Progenitor cell of endocrine pancreas (in vitro differentiated cells): ENCODE results near the gene SPRY1. TPM values are rescaled to one million over a fixed set of nuclear protein-coding genes. Genes with fewer than 3 reads are reported as not detected.

Source experiments
- DNase-seq: peaks from one replicate; pipeline ENCODE4 v3.0.0; 2021; ENCODE audit warnings: low spot score; ENCODE audit not compliant: unreplicated experiment
- H3K27ac Mint-ChIP-seq: 2 replicates; pipeline ENCODE4 v1.8.0; 2021; ENCODE audit warnings: mild to moderate bottlenecking, moderate library complexity, mixed read lengths
- H3K27me3 Mint-ChIP-seq: 2 replicates; pipeline ENCODE4 v1.8.0; 2021; ENCODE audit warnings: mixed read lengths
- H3K36me3 Mint-ChIP-seq: 2 replicates; pipeline ENCODE4 v1.8.0; 2022; ENCODE audit warnings: mixed read lengths; ENCODE audit not compliant: insufficient read depth
- H3K4me1 Mint-ChIP-seq: 2 replicates; pipeline ENCODE4 v1.8.0; 2021; ENCODE audit warnings: low read depth, mixed read lengths
- H3K4me3 Mint-ChIP-seq: 2 replicates; pipeline ENCODE4 v1.8.0; 2021; ENCODE audit warnings: low read depth, mild to moderate bottlenecking, moderate library complexity, mixed read lengths
- H3K9me3 Mint-ChIP-seq: 2 replicates; pipeline ENCODE4 v1.8.0; 2021; ENCODE audit warnings: low read depth, mixed read lengths
- total RNA-seq: library from RNA; stranded (reverse); gene quantifications from 2 replicates; pipeline ENCODE4 v1.2.1, GENCODE V29; 2021
- TF ChIP-seq, protein P1 (sequence below): fragments of 200-600 bp; sonication (generic); IDR thresholded peaks from one replicate; pipeline ENCODE4 v1.5.0; 2021; ENCODE audit warnings: antibody characterized with exemption, mild to moderate bottlenecking; ENCODE audit not compliant: unreplicated experiment

SPRY1 gene
- total RNA-seq, 1 donor from 2014 or later: 52.0 TPM

DNA sequence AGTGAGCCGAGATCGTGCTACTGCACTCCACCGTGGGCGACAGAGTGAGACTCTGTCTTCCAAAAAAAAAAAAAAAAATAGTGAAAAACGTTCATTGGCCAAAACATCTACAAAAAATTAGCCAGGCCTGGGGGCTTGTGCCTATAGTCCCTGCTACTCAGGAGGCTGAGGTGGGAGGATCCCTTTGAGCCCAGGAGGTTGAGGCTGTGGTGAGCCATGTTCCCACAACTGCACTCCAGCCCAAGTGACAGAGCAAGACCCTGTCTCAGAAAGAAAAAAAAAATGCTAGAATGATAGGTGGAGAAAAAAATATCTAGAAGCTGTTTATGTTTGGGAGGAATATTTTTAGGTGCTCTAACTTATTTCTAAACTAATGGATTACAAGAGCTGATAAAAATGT, 14.9 kb downstream of the SPRY1 start:
- Mint-ChIP-seq H3K27me3 (no peaks in the 10 kb centered on the region), H3K9me3 (peaks cover 3% of the 10 kb centered on the region), H3K4me3 (no peak overlapping the region), H3K36me3 (peaks cover 3% of the 10 kb centered on the region), H3K27ac (peak overlapping the region; percentile 69), H3K4me1 (peaks cover 31% of the 10 kb centered on the region)
- no peak for DNase-seq
- TF ChIP-seq, protein P1, sequence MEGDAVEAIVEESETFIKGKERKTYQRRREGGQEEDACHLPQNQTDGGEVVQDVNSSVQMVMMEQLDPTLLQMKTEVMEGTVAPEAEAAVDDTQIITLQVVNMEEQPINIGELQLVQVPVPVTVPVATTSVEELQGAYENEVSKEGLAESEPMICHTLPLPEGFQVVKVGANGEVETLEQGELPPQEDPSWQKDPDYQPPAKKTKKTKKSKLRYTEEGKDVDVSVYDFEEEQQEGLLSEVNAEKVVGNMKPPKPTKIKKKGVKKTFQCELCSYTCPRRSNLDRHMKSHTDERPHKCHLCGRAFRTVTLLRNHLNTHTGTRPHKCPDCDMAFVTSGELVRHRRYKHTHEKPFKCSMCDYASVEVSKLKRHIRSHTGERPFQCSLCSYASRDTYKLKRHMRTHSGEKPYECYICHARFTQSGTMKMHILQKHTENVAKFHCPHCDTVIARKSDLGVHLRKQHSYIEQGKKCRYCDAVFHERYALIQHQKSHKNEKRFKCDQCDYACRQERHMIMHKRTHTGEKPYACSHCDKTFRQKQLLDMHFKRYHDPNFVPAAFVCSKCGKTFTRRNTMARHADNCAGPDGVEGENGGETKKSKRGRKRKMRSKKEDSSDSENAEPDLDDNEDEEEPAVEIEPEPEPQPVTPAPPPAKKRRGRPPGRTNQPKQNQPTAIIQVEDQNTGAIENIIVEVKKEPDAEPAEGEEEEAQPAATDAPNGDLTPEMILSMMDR: no peak

DNA sequence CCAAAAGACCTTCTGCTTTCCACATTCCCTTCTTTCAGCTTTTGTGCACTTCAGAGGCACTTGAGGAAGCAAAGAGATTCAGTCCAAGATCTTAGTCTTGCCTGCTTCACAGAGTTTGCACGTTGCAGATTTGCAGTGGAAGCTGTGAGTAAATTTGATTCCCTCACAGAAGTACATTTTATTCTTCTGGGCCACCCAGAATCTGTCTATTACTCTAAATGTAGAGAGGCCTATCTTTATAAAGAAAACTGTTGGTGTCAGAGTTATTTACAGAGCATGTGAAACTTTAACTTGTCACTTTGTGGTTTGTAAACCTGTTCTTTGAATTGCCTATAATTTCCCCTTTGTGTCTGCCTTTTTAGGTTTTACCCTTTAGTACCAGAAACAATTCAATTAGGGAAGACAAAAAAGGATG, 15.5 kb downstream of the SPRY1 start:
- Mint-ChIP-seq H3K27me3 (no peaks in the 10 kb centered on the region), H3K36me3 (peaks cover 3% of the 10 kb centered on the region), H3K9me3 (peaks cover 3% of the 10 kb centered on the region), H3K4me3 (no peak overlapping the region), H3K27ac (peak overlapping the region; percentile 86), H3K4me1 (peaks cover 33% of the 10 kb centered on the region)
- no peak for DNase-seq
- TF ChIP-seq, protein P1: no peak

DNA sequence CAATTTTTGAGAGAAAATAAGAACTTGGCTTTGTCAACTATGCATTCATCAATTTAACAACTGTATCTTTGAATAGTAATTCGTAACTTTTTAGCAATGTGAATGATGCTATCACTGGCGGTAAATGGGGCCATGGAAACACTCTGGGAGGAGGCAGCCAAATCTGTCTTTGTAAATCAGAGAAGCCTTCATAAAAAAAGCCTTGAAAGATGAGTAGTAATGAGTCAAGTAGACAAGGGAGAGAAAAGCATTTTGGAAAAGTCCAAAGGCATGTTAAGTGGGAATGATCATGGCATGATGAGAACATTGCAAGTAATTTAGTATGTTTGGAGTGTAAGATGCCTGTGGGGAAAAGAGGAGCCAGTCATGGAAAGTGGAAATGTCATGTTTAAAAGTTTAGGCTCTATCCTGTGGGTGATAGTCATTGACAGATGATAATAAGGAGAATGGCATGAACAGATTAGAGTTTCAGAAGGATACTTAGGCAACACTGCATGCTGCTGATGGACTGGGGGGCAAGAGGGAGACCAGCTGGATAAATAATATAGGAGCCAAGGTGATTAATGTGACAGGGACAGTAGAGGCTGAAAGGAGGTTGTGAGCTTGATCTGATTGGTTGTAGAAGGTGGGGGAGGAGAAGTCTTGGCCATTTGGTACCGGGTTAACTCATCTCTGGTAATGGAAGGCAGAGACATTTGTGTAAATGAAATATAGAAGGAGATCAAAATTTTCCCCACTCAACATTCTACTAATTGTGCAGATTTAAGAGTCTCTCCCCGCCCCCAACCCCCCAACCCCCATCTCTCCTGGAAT, 16.3 kb downstream of the SPRY1 start:
- DNase-seq: no peak
- H3K36me3 Mint-ChIP-seq: peaks cover 3% of the 10 kb centered on the region
- TF ChIP-seq, protein P1: no peak
- H3K27ac Mint-ChIP-seq: peak overlapping the region; percentile 51
- H3K4me1 Mint-ChIP-seq: peaks cover 39% of the 10 kb centered on the region
- H3K9me3 Mint-ChIP-seq: peaks cover 3% of the 10 kb centered on the region
- H3K4me3 Mint-ChIP-seq: peak overlapping the region; percentile 18
- no peaks in the 10 kb centered on the region for H3K27me3 Mint-ChIP-seq

DNA sequence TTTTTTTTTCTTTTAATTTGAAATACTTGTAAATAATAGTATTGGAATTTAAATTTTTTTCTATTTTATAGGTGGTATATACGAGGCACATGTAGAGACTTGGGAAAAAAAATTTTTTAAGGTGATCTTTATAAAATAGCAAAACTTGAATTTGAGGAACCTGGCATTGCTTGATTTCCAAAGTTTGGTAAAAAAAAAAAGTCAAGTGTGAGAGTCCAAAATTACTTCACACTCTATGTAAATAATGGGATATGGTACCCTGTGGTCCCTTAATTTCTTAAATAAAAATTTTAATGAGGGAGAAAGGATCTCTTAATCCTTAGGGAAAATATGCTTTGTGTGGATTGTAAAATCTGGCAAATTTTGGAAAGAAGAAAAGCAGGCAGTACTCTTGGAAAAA, 19.0 kb downstream of the SPRY1 start:
- TF ChIP-seq, protein P1: no peak
- Mint-ChIP-seq H3K36me3 (peaks cover 2% of the 10 kb centered on the region), H3K4me1 (peaks cover 58% of the 10 kb centered on the region), H3K9me3 (peaks cover 3% of the 10 kb centered on the region), H3K27ac (no peak overlapping the region), H3K4me3 (no peak overlapping the region), H3K27me3 (no peaks in the 10 kb centered on the region)
- no peak for DNase-seq

DNA sequence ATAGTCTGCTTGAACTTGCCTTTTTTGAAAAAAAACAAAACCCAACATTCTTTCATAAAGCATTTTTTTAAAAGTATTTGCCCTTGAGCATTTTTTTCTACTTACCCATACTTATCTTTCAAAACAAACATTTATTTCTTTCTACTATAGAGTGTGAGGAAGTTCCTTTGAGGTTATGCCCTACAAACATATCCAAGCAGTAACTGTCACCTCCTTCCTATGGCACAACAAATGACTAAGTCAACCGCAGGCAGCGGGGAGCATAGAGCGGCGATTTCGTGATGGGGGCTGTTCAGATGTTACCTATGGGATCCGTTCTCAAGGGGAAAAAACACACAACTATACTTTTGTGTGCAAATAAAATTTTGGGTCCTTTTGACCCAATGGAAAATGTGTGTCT, 19.4 kb downstream of the SPRY1 start:
- peak overlapping the region; percentile 46 for H3K27ac Mint-ChIP-seq
- no peak overlapping the region for H3K4me3 Mint-ChIP-seq
- no peaks in the 10 kb centered on the region for H3K27me3 Mint-ChIP-seq
- TF ChIP-seq, protein P1: no peak
- peaks cover 2% of the 10 kb centered on the region for H3K36me3 Mint-ChIP-seq
- no peak for DNase-seq
- H3K9me3 Mint-ChIP-seq: peaks cover 3% of the 10 kb centered on the region
- peaks cover 60% of the 10 kb centered on the region for H3K4me1 Mint-ChIP-seq
